ENCODE measurements around the gene EIF2S2. TPM values are rescaled to one million over a fixed set of nuclear protein-coding genes. Genes with fewer than 3 reads are reported as not detected.

Gene EIF2S2
- total RNA-seq, 4 donors from 2014 or later: 39.0 to 79.3 (median 64.4) TPM

GRCh38 chr20:34110745-34111641, 1.1 kb downstream of the EIF2S2 start:
- DNase-seq: no peak
- no peak for TF ChIP-seq CTCF (IDR thresholded peaks at IDR 0.05)
- no peak for TF ChIP-seq POLR2A (IDR thresholded peaks at IDR 0.05)
- H3K36me3 ChIP-seq: peaks cover 0 to 29% (median 0%) of the 10 kb centered on the region in 3 donors
- intact Hi-C loops (cut with DNase I): no loop called here
- peak overlapping the region; percentile 96 to 99 (median 98) for H3K27ac ChIP-seq
- H3K27me3 ChIP-seq: no peaks in the 10 kb centered on the region
- WGBS, 2 donors: 2% methylated on average over 19 to 21 of the region's 22 CpGs
- H3K4me3 ChIP-seq: peak overlapping the region; percentile 80 to 98 (median 94)
- peaks cover 8 to 61% (median 16%) of the 10 kb centered on the region in 3 donors for H3K4me1 ChIP-seq
- H3K9me3 ChIP-seq: no peaks in the 10 kb centered on the region

DNA sequence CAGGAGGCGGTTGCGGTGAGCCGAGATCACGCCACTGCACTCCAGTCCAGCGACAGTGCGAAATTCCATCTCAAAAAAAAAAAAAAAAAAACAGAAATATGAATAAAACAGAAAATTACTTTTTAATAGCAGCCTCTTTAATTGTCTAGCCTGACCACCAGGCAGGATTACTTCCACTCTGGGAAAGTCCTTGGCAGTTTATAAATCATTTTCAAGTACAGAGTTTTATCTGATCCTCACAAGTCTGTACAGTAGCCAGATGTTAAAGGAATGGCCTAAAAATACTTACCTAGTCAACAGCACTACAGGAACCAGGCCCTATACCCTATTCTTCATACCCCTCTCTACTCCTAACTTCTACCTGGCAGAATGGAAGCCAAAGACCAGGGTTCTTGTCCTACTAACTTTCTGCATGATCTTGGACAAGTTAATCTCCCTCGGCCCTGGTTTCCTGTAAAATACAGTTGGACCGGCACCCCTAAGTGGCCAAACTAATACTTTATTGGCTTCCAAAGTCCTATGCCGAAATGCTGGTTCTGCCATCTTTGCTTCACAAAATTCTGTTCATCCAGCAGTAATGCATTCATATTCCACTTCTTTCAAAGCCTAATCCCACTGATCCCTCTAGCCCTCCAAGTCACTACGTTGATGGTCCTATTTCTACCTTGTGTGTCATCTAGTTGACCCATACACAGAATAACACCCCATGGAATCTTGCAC, 1.9 kb downstream of the EIF2S2 start:
- TF ChIP-seq CTCF (IDR thresholded peaks at IDR 0.05): no peak
- no peak for TF ChIP-seq POLR2A (IDR thresholded peaks at IDR 0.05)
- Histone ChIP-seq H3K4me3 (peak overlapping the region in 3 of 4 donors; percentile 92 to 98 (median 96)), H3K4me1 (peaks cover 8 to 69% (median 19%) of the 10 kb centered on the region in 3 donors), H3K27me3 (no peaks in the 10 kb centered on the region), H3K9me3 (no peaks in the 10 kb centered on the region), H3K27ac (peak overlapping the region in 3 of 4 donors; percentile 96 to 99 (median 97)), H3K36me3 (peaks cover 1 to 37% (median 2%) of the 10 kb centered on the region in 3 donors)
- intact Hi-C loops (cut with DNase I): no loop called here
- no peak for DNase-seq
- 62 to 64% methylated on average over 10 of the region's 10 CpGs for whole genome bisulfite sequencing, 2 donors

DNA sequence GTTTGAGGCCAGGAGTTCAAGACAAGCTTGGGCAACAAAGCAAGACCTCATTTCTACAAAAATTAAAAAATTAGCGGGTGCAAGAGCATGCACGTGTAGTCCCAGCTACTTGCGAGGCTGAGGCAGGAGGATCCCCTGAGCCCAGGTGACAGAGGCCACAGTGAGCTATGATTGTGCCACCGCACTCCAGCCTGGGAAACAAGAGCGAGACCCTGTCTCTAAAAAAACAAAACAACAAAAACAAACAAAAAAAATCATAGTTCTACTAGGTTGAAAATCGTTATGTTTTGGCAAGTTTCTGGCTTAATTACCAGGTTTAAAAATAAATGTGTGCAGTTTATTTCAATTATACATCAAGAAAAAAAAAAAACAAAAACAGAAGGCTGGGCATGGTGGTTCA, 2.6 kb downstream of the EIF2S2 start:
- no peak overlapping the region for H3K4me3 ChIP-seq
- H3K9me3 ChIP-seq: no peaks in the 10 kb centered on the region
- H3K27ac ChIP-seq: no peak overlapping the region
- H3K36me3 ChIP-seq: peaks cover 7 to 45% (median 8%) of the 10 kb centered on the region in 3 donors
- no peak for DNase-seq
- peaks cover 8 to 73% (median 19%) of the 10 kb centered on the region in 3 donors for H3K4me1 ChIP-seq
- intact Hi-C loops (cut with DNase I): no loop called here
- no peaks in the 10 kb centered on the region for H3K27me3 ChIP-seq
- TF ChIP-seq CTCF (IDR thresholded peaks at IDR 0.05) (no peak), POLR2A (IDR thresholded peaks at IDR 0.05) (no peak)
- WGBS, 2 donors: 81% methylated on average over 6 of the region's 6 CpGs

DNA sequence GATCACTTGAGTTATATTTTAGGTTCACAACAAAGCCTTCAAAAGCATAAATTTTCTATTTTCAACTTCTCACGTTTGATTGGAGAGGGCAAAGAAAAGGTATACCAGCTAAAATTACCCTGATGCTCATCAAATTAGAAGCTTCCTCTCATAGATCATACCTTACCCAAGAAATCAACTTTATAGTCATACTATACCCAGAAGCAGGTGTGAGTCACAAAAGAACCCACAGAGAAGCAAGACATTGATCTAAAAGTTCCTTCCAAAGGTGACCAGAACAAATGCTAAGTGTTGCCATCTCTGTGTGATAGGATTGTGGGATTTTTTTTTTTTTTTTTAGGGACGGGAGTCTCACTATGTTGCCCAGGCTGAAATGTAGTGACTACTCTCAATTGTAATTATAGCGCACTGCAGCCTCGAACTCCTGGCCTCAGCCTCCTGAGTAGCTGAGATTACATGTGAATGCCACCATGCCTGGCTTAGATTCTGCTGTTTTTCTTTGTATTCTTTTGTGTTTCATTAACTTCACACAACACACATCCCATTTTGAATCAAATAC, 3.3 kb downstream of the EIF2S2 start:
- Histone ChIP-seq H3K36me3 (peaks cover 13 to 52% (median 16%) of the 10 kb centered on the region in 3 donors), H3K27ac (no peak overlapping the region), H3K4me1 (peaks cover 8 to 73% (median 19%) of the 10 kb centered on the region in 3 donors), H3K27me3 (no peaks in the 10 kb centered on the region), H3K4me3 (no peak overlapping the region), H3K9me3 (no peaks in the 10 kb centered on the region)
- 71 to 72% methylated on average over 4 of the region's 4 CpGs for WGBS, 2 donors
- no peak for DNase-seq
- TF ChIP-seq CTCF (IDR thresholded peaks at IDR 0.05): no peak
- TF ChIP-seq POLR2A (IDR thresholded peaks at IDR 0.05): no peak
- intact Hi-C loops (cut with DNase I): no loop called here
